NCI-H460 (cell line): ENCODE data around the gene ALK. TPM values are rescaled to one million over a fixed set of nuclear protein-coding genes. Genes with fewer than 3 reads are reported as not detected.
A peak's percentile ranks its signal among the peaks of the same experiment; 100 is the strongest.

Experiments
- DNase-seq: peaks from one replicate; pipeline ENCODE4 v3.0.0-alpha.2; 2016; ENCODE audit warnings: low read depth; ENCODE audit errors: extremely low read depth
- polyA plus RNA-seq: library from polyadenylated mRNA; depleted of rRNA; stranded (reverse); fragments of >200 nt; gene quantifications from 2 replicates; pipeline ENCODE4 v1.2.3, GENCODE V29; 2014; cell fraction: nucleus; rRNA removed
- total RNA-seq: library from RNA; depleted of rRNA; stranded (reverse); fragments of >200 nt; shearing (Covaris generic); gene quantifications from 2 replicates; pipeline ENCODE4 v1.2.3, GENCODE V29; 2014; rRNA removed

ALK gene
- 0.02 TPM in 1 of 2 replicates, not detected in the other for total RNA-seq
- not detected in 2 replicates for polyA plus RNA-seq

GRCh38 chr2:29921560-29921915 is at the start of gene ALK:
Gene ALK (minus strand): TSS chr2:29921586. CDS start chr2:29920659, 927 bp downstream.
- peak; percentile 83 for DNase-seq

GRCh38 chr2:29966266-29966665 is 44.9 kb upstream of the ALK start:
- DNase-seq: no peak

GRCh38 chr2:29963972-29964570 is 42.7 kb upstream of the ALK start:
- no peak for DNase-seq

GRCh38 chr2:29962922-29963321 is 41.5 kb upstream of the ALK start:
- no peak for DNase-seq

- DNase-seq: no peak
Measured at GRCh38 chr2:29954316-29954715, 32.9 kb upstream of the ALK start.

GRCh38 chr2:29952973-29953372 is 31.6 kb upstream of the ALK start:
- no peak for DNase-seq

- no peak for DNase-seq
Measured at GRCh38 chr2:29951576-29951975, 30.2 kb upstream of the ALK start.

GRCh38 chr2:29950481-29950880 is 29.1 kb upstream of the ALK start:
- no peak for DNase-seq

- no peak for DNase-seq
Measured at GRCh38 chr2:29949042-29949441, 27.7 kb upstream of the ALK start.

GRCh38 chr2:29946505-29946904 is 25.1 kb upstream of the ALK start:
- DNase-seq: no peak

- no peak for DNase-seq
Measured at GRCh38 chr2:29942711-29943110, 21.3 kb upstream of the ALK start.

- no peak for DNase-seq
Measured at GRCh38 chr2:29940706-29941105, 19.3 kb upstream of the ALK start.

- no peak for DNase-seq
Measured at GRCh38 chr2:29936020-29936419, 14.6 kb upstream of the ALK start.

GRCh38 chr2:29931818-29932217 is 10.4 kb upstream of the ALK start:
- DNase-seq: no peak

- peak; percentile 73 for DNase-seq
Measured at GRCh38 chr2:29923110-29923721, 1.8 kb upstream of the ALK start.

GRCh38 chr2:29922605-29923004 is 1.2 kb upstream of the ALK start:
- DNase-seq: no peak

- DNase-seq: no peak
Measured at GRCh38 chr2:29920631-29921559, 491 bp downstream of the ALK start.

- peak; percentile 22 for DNase-seq
Measured at GRCh38 chr2:29920130-29920577, 1.2 kb downstream of the ALK start.

- no peak for DNase-seq
Measured at GRCh38 chr2:29918941-29919340, 2.4 kb downstream of the ALK start.

- no peak for DNase-seq
Measured at GRCh38 chr2:29917781-29918180, 3.6 kb downstream of the ALK start.

GRCh38 chr2:29916571-29916970 is 4.8 kb downstream of the ALK start:
- no peak for DNase-seq
